ENCODE results near the gene FAM200C. TPM values are rescaled to one million over a fixed set of nuclear protein-coding genes. Genes with fewer than 3 reads are reported as not detected.

FAM200C gene
- total and polyA plus RNA-seq, 9 of the 15 experiments (the other 6 are each of a cell fraction or from before 2014, with no cell fraction given) = 1.3 to 7.0 (median 1.8) TPM

DNA sequence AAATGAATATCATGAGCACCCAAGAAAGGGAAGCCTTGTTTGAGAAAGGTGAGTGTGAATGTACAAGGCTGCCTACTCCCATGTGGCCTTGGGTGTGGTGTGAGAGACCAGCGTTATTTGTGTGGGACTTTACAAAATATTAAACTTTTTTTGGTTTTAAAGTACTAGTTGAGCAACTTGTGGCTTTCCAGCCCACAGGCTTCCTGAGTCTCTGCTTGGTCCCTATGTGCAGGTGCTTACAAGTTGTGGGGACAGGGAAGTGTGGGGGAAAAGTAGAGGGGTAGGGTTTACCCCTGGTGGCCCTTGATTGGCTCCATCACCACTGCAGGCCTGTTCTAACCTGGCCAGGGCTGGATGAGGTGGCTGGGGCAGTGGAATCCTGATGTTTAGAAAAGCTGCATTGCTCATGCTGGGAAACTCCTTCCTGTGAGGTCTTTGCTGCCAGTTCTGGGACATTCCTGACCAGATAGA lies 41.5 kb upstream of the FAM200C start:
- Histone ChIP-seq H3K4me3 (no peak overlapping the region), H3K9me1 (ENCODE audit: control insufficient read depth, insufficient read depth, low read length) (no peaks in the 10 kb centered on the region), H3K9me3 (replicated peaks; ENCODE audit: control insufficient read depth, insufficient read depth, low read depth, low read length) (no peaks in the 10 kb centered on the region), H3K9ac (ENCODE audit: insufficient read depth in 1 of 2, low read depth in 2 of 2, low read length in 2 of 2) (no peak overlapping the region), H2AFZ (ENCODE audit: low read depth, low read length) (no peak overlapping the region), H3K27me3 (ENCODE audit: control insufficient read depth in 2 of 2, insufficient read depth in 2 of 2, low read length in 2 of 2) (no peaks in the 10 kb centered on the region; a peak in 1 of 5 replicates), H3K79me2 (ENCODE audit: control insufficient read depth, insufficient read depth, low read length) (no peaks in the 10 kb centered on the region), H3K27ac (ENCODE audit: extremely low read depth, low read depth, low read length) (no peak overlapping the region), H4K20me1 (replicated peaks; ENCODE audit: control insufficient read depth, insufficient read depth, low read length) (no peaks in the 10 kb centered on the region; the same call in 1 of the 2 replicates), H3K36me3 (ENCODE audit: control insufficient read depth, insufficient read depth, low read length) (no peaks in the 10 kb centered on the region), H3K4me2 (ENCODE audit: insufficient read depth, low read length) (no peak overlapping the region), H3K4me1 (replicated peaks in 1 of 2; ENCODE audit: control insufficient read depth in 2 of 2, insufficient read depth in 2 of 2, low read length in 2 of 2) (peaks cover 0 to 7% of the 10 kb centered on the region in 2 experiments; a peak in 2 of 5 replicates)
- POLR2A ChIA-PET = interaction anchor here (0.7 to 1.4 kb wide), 2 partner anchors 17 to 41 kb away, joined by 3 to 4 read pairs; partner anchors contain the start of gene FAM200C
- no peak for ATAC-seq
- FAIRE-seq = no peak
- in situ Hi-C loops (cut with MboI) (no loop called here), intact Hi-C loops (cut with micrococcal nuclease) (no loop called here)
- no TSS peak for BruUV-seq (replicated peaks)
- no peak for DNase-seq (ENCODE audit: extremely low read depth in 1 of 4, low spot score in 3 of 4)
- WGBS (ENCODE audit: insufficient coverage, low coverage, missing lambda C conversion rate) = 0% methylated on average over 1 of the region's 1 CpG
- CTCF ChIA-PET (ENCODE audit: low intra/inter-chr PET ratio) = interaction anchor here (0.5 kb wide), 1 partner anchor 134 kb away, joined by 3 read pairs; no protein-coding TSS in a partner anchor
- TF ChIP-seq ZNF212 (CRISPR knock-in tag; IDR thresholded peaks at IDR 0.05) = no peak
- TF ChIP-seq, protein P1, sequence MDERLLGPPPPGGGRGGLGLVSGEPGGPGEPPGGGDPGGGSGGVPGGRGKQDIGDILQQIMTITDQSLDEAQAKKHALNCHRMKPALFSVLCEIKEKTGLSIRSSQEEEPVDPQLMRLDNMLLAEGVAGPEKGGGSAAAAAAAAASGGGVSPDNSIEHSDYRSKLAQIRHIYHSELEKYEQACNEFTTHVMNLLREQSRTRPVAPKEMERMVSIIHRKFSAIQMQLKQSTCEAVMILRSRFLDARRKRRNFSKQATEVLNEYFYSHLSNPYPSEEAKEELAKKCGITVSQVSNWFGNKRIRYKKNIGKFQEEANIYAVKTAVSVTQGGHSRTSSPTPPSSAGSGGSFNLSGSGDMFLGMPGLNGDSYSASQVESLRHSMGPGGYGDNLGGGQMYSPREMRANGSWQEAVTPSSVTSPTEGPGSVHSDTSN (CRISPR knock-in tag; IDR thresholded peaks at IDR 0.05; ENCODE audit: low read depth) = no peak
- TF ChIP-seq, protein P1 (tag; conservative IDR thresholded peaks at IDR 0.05; ENCODE audit: low read depth) = no peak
- TF ChIP-seq EGR1 (conservative IDR thresholded peaks at IDR 0.05) = no peak

Measured in K562 (cell line).